Liver (tissue), 3 donors: ENCODE results near the gene CELF3.

ENCODE experiments used
- CTCF ChIP-seq: fragments of 150-350 bp; IDR thresholded peaks from 2 replicates; pipeline ENCODE4 v1.5.1; 2017; ENCODE audit warnings: improper control_type of control experiment, low read depth, low read length; ENCODE audit not compliant: missing input control
- EGR1 ChIP-seq, 2 donors: IDR thresholded peaks; 2 replicates each; pipeline ENCODE4 v1.6.1; 2016 to 2018; ENCODE audit warnings: antibody characterized with exemption in 2 of 2, low read depth in 2 of 2
- HNF4A ChIP-seq, 2 donors: conservative IDR thresholded peaks; 2 replicates each; pipeline ENCODE4 v1.6.1; 2016; ENCODE audit warnings: antibody characterized with exemption in 2 of 2, mild to moderate bottlenecking in 2 of 2
- donor health status: healthy.
- donor health status: healthy.

GRCh38 chr1:151723726-151724370, 7.2 kb upstream of the CELF3 start:
- TF ChIP-seq CTCF (no peak), HNF4A (conservative IDR thresholded peaks at IDR 0.05) (no peak), EGR1 (IDR thresholded peaks at IDR 0.05; ENCODE audit: low read depth in 2 of 2) (no peak)
